DMS 273 (cell line): ENCODE data around the gene TOGARAM2.
"Not testable (repeated sequence)": the region's sequence is repeated elsewhere in the genome, so short reads cannot be mapped to it uniquely, and the experiment has no call there.

Experiments
- DNase-seq: peaks from one replicate; lab custom pipeline; 2025; ENCODE audit not compliant: unreplicated experiment; lab: John Stamatoyannopoulos, UW

TOGARAM2 gene

GRCh38 chr2:28976584-28976983 is 4.5 kb upstream of the TOGARAM2 start:
- DNase-seq = no peak

GRCh38 chr2:28977176-28977875 is 3.8 kb upstream of the TOGARAM2 start:
- no peak for DNase-seq

GRCh38 chr2:28978001-28978400 is 3.1 kb upstream of the TOGARAM2 start:
- not testable (repeated sequence) for DNase-seq

- no peak for DNase-seq
These were observed 2.5 kb upstream of the TOGARAM2 start for GRCh38 chr2:28978606-28979005.

GRCh38 chr2:28979041-28979440 is 2.1 kb upstream of the TOGARAM2 start:
- DNase-seq = no peak

- DNase-seq = peak; percentile 45
These were observed 1.3 kb upstream of the TOGARAM2 start for GRCh38 chr2:28979576-28980366.

- no peak for DNase-seq
These were observed 606 bp upstream of the TOGARAM2 start for GRCh38 chr2:28980368-28981015.

GRCh38 chr2:28981620-28982376 is 700 bp downstream of the TOGARAM2 start:
- no peak for DNase-seq

GRCh38 chr2:28982381-28982950 is 1.4 kb downstream of the TOGARAM2 start:
- no peak for DNase-seq

- DNase-seq = no peak
These were observed 5.3 kb downstream of the TOGARAM2 start for GRCh38 chr2:28986429-28986828.

- DNase-seq = no peak
These were observed 8.9 kb downstream of the TOGARAM2 start for GRCh38 chr2:28989973-28990372.

GRCh38 chr2:28990445-28990844 is 9.3 kb downstream of the TOGARAM2 start:
- DNase-seq = no peak

- no peak for DNase-seq
These were observed 9.9 kb downstream of the TOGARAM2 start for GRCh38 chr2:28991021-28991420.

- no peak for DNase-seq
These were observed 10.4 kb downstream of the TOGARAM2 start for GRCh38 chr2:28991460-28991859.

GRCh38 chr2:28993206-28993960 is 12.3 kb downstream of the TOGARAM2 start:
- DNase-seq = peak; percentile 34

- DNase-seq = no peak
These were observed 13.0 kb downstream of the TOGARAM2 start for GRCh38 chr2:28994074-28994473.

- DNase-seq = no peak
These were observed 13.6 kb downstream of the TOGARAM2 start for GRCh38 chr2:28994679-28995078.

- DNase-seq = no peak
These were observed 15.0 kb downstream of the TOGARAM2 start for GRCh38 chr2:28995765-28996750.
